NCI-H2171 (cell line): ENCODE measurements around the gene TMEM119.

Experiments
- DNase-seq: peaks from one replicate; lab custom pipeline; 2025; lab: John Stamatoyannopoulos, UW

TMEM119 gene

GRCh38 chr12:108615918-108616317 is 18.0 kb upstream of the TMEM119 start:
- no peak for DNase-seq

- no peak for DNase-seq
Observed at GRCh38 chr12:108614639-108615038, 16.8 kb upstream of the TMEM119 start.

- no peak for DNase-seq
Observed at GRCh38 chr12:108614041-108614440, 16.2 kb upstream of the TMEM119 start.

- DNase-seq = no peak
Observed at GRCh38 chr12:108613548-108613947, 15.7 kb upstream of the TMEM119 start.

- DNase-seq = peak; percentile 43
Observed at GRCh38 chr12:108612788-108613282, 15.0 kb upstream of the TMEM119 start.

GRCh38 chr12:108611884-108612415 is 14.1 kb upstream of the TMEM119 start:
- no peak for DNase-seq

- no peak for DNase-seq
Observed at GRCh38 chr12:108610856-108611605, 13.1 kb upstream of the TMEM119 start.

- DNase-seq = no peak
Observed at GRCh38 chr12:108610336-108610815, 12.5 kb upstream of the TMEM119 start.

GRCh38 chr12:108609537-108610335 is 11.9 kb upstream of the TMEM119 start:
- DNase-seq = no peak

GRCh38 chr12:108608616-108609015 is 10.7 kb upstream of the TMEM119 start:
- no peak for DNase-seq

- no peak for DNase-seq
Observed at GRCh38 chr12:108607981-108608600, 10.2 kb upstream of the TMEM119 start.

- no peak for DNase-seq
Observed at GRCh38 chr12:108606492-108606891, 8.6 kb upstream of the TMEM119 start.

GRCh38 chr12:108605690-108606406 is 8.0 kb upstream of the TMEM119 start:
- no peak for DNase-seq

- DNase-seq = no peak
Observed at GRCh38 chr12:108605000-108605689, 7.3 kb upstream of the TMEM119 start.

- DNase-seq = no peak
Observed at GRCh38 chr12:108604208-108604941, 6.5 kb upstream of the TMEM119 start.

GRCh38 chr12:108603743-108604142 is 5.9 kb upstream of the TMEM119 start:
- no peak for DNase-seq

- DNase-seq = no peak
Observed at GRCh38 chr12:108602976-108603704, 5.3 kb upstream of the TMEM119 start.

- DNase-seq = no peak
Observed at GRCh38 chr12:108602209-108602705, 4.4 kb upstream of the TMEM119 start.

- DNase-seq = no peak
Observed at GRCh38 chr12:108600702-108601007, 2.8 kb upstream of the TMEM119 start.
